NB4 (cell line): ENCODE measurements around the gene IGFBP4.

ENCODE experiments used
- DNase-seq: peaks from one replicate; pipeline ENCODE4 v3.0.0; 2010; ENCODE audit warnings: low read depth
- H3K4me3 ChIP-seq: one replicate; pipeline ENCODE4 v1.5.1; 2011; ENCODE audit warnings: mild to moderate bottlenecking, low read depth, low read length, moderate library complexity
- MYC ChIP-seq: IDR thresholded peaks from 2 replicates; pipeline ENCODE4 v1.6.1; 2011; ENCODE audit warnings: low read depth, low read length
- POLR2A ChIP-seq: IDR thresholded peaks from 2 replicates; pipeline ENCODE4 v1.6.1; 2011; ENCODE audit warnings: mild to moderate bottlenecking; ENCODE audit not compliant: insufficient read length; ENCODE audit errors: extremely low read depth
- TF ChIP-seq, protein P1 (sequence below): IDR thresholded peaks from one replicate; pipeline ENCODE4 v1.5.1; 2012; ENCODE audit warnings: low read depth, low read length
- TF ChIP-seq, protein P2 (sequence below): IDR thresholded peaks from 2 replicates; pipeline ENCODE4 v1.6.1; 2011; ENCODE audit warnings: low read depth, low read length

Gene IGFBP4

DNA sequence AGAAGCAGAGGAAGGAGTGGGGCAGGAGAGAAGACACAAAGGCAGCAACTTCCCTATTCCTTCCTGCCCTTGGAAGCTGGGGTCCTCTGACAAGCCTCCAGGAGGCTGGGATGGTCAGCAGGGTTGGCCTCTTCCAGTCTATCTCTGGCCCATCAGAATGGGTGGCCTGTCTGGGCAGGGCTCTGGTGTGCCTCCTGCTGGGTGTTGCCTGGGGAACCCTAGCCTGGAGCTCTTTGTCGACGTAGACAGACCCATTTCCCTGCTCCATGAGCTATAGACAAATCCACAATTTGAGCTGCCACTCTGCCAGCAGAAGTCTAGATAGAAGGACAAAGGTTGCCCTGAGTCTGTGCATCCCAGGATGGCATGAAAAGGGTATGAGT is 11.4 kb downstream of the IGFBP4 start:
- no peak for DNase-seq
- TF ChIP-seq, protein P1, sequence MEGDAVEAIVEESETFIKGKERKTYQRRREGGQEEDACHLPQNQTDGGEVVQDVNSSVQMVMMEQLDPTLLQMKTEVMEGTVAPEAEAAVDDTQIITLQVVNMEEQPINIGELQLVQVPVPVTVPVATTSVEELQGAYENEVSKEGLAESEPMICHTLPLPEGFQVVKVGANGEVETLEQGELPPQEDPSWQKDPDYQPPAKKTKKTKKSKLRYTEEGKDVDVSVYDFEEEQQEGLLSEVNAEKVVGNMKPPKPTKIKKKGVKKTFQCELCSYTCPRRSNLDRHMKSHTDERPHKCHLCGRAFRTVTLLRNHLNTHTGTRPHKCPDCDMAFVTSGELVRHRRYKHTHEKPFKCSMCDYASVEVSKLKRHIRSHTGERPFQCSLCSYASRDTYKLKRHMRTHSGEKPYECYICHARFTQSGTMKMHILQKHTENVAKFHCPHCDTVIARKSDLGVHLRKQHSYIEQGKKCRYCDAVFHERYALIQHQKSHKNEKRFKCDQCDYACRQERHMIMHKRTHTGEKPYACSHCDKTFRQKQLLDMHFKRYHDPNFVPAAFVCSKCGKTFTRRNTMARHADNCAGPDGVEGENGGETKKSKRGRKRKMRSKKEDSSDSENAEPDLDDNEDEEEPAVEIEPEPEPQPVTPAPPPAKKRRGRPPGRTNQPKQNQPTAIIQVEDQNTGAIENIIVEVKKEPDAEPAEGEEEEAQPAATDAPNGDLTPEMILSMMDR = no peak
- TF ChIP-seq MYC (no peak), POLR2A (no peak)
- TF ChIP-seq, protein P2, sequence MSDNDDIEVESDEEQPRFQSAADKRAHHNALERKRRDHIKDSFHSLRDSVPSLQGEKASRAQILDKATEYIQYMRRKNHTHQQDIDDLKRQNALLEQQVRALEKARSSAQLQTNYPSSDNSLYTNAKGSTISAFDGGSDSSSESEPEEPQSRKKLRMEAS = no peak
- no peak overlapping the region for H3K4me3 ChIP-seq

DNA sequence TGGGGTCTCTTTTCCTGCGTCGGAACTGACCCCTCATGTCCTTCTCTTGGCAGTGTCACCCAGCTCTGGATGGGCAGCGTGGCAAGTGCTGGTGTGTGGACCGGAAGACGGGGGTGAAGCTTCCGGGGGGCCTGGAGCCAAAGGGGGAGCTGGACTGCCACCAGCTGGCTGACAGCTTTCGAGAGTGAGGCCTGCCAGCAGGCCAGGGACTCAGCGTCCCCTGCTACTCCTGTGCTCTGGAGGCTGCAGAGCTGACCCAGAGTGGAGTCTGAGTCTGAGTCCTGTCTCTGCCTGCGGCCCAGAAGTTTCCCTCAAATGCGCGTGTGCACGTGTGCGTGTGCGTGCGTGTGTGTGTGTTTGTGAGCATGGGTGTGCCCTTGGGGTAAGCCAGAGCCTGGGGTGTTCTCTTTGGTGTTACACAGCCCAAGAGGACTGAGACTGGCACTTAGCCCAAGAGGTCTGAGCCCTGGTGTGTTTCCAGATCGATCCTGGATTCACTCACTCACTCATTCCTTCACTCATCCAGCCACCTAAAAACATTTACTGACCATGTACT is 13.2 kb downstream of the IGFBP4 start:
- TF ChIP-seq POLR2A = no peak
- TF ChIP-seq, protein P2 = no peak
- TF ChIP-seq, protein P1 = no peak
- TF ChIP-seq MYC = no peak
- H3K4me3 ChIP-seq = no peak overlapping the region
- DNase-seq = no peak

DNA sequence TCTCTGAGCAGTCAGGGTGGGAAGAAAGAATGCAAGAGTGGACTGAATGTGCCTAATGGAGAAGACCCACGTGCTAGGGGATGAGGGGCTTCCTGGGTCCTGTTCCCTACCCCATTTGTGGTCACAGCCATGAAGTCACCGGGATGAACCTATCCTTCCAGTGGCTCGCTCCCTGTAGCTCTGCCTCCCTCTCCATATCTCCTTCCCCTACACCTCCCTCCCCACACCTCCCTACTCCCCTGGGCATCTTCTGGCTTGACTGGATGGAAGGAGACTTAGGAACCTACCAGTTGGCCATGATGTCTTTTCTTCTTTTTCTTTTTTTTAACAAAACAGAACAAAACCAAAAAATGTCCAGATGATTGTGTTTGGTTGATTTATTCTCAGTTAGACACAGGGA is 14.1 kb downstream of the IGFBP4 start:
- no peak overlapping the region for H3K4me3 ChIP-seq
- no peak for DNase-seq
- TF ChIP-seq, protein P1 = no peak
- TF ChIP-seq MYC (no peak), POLR2A (no peak)
- TF ChIP-seq, protein P2 = no peak

DNA sequence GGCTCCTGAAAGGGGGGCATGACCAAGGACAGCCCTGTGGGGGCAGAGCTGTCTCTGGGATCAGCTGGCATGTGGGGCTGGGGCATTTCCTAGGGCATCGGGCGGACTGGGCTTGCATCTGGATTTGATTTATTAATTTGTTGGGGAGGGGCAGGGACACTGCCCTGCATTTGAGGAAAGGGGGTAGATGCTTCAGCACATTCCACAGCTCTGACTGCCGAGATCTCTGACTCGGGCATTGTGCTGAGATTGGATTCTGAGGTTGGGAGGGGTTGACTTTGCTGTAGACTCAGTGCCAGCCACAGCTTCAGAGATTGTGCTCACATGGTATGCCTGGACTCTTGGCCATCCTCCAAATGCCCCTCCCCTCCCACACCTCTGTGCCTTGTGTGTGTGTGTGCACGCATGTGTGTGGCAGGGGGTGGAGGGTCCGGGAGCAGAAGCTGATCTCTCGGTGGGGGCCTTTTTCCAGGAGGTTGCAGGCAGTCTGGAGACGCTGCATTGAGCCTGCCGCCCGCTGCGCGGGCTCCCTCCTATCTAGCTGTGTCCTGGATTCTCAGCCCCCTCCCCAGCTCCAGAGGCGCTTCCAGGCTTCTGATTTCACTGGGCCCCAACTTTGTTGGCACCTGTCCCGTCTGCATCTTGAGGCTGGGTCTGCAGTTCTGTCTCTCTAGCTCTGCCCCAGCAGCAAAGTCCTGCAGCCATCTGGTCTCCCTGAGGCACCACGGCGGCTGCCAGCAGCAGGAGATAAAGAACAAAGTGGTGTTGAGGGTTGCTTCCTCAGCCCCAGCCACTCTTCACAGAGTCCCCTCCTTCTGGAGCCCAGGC is 14.9 kb downstream of the IGFBP4 start:
- TF ChIP-seq MYC (no peak), POLR2A (no peak)
- TF ChIP-seq, protein P1 = no peak
- TF ChIP-seq, protein P2 = no peak
- DNase-seq = no peak
- H3K4me3 ChIP-seq = no peak overlapping the region

DNA sequence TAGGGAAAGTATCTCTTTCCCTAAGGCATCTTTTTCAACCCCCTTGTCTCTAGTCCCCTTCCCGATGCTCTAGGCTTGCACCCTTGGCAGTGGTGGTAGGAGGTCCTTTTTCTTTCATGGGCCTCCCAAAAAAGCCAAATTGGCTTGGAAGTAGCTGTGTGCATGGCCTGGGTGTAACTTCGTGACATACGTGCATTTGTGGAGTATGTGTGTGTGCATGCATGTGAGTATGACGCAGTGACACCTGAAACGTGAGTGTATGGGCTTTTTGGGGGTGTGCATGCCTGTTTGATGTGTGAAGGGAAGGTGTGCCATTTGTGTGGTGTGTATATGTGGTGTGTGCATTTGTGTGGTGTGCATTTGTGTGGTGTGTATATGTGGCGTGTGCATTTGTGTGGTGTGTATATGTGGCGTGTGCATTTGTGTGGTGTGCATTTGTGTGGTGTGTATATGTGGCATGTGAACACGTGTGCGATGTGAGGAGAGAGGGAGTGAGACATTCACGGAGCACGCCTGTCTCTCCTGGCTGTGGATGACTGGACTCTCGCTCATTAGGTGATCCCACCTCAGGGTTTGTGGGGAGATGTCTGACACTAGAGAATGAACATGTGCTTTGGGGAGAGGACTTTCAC is 15.7 kb downstream of the IGFBP4 start:
- H3K4me3 ChIP-seq = no peak overlapping the region
- no peak for TF ChIP-seq MYC
- TF ChIP-seq, protein P1 = no peak
- TF ChIP-seq, protein P2 = no peak
- no peak for TF ChIP-seq POLR2A
- DNase-seq = no peak
